ENCODE data around the gene FGF22. TPM values are rescaled to one million over a fixed set of nuclear protein-coding genes. Genes with fewer than 3 reads are reported as not detected.

FGF22 gene
- total and polyA plus RNA-seq, 2 of the 4 experiments (the other 2 are of a cell fraction), result 0.14 TPM; not detected in 1

GRCh38 chr19:670609-671075 is 31.0 kb downstream of the FGF22 start:
- Histone ChIP-seq H3K56ac (ENCODE audit: extremely low read depth, insufficient read depth, low read length) (no peak overlapping the region), H2AK9ac (replicated peaks; ENCODE audit: low read depth, low read length, poor library complexity) (no peak overlapping the region), H3K4me1 (ENCODE audit: control insufficient read depth, insufficient read depth, low read length) (peaks cover 6% of the 10 kb centered on the region), H4K8ac (ENCODE audit: low read depth in 2 of 2, low read length in 2 of 2) (no peak overlapping the region), H2AFZ (replicated peaks; ENCODE audit: low read length, poor library complexity) (peak overlapping the region; percentile 32), H3K9me1 (ENCODE audit: insufficient read depth, low read length) (no peaks in the 10 kb centered on the region), H3K9me3 (ENCODE audit: control insufficient read depth, insufficient read depth, low read length) (0 out of 2 replicates have a peak, but pooled peaks cover 2% of the 10 kb centered on the region), H3K14ac (replicated peaks; ENCODE audit: low read depth, low read length) (no peak overlapping the region), H2AK5ac (ENCODE audit: low read depth, low read length) (no peak overlapping the region), H2BK5ac (ENCODE audit: low read depth, low read length, poor library complexity, severe bottlenecking) (no peak overlapping the region), H3K4me3 (ENCODE audit: insufficient read depth, low read depth, low read length) (no peak overlapping the region), H3K4me2 (ENCODE audit: low read depth, low read length) (no peak overlapping the region), H4K91ac (ENCODE audit: insufficient read depth, low read depth, low read length) (no peak overlapping the region), H3K23ac (ENCODE audit: low read depth, low read length) (no peak overlapping the region), H3K4ac (ENCODE audit: low read depth, low read length) (no peak overlapping the region), H3K27me3 (ENCODE audit: control insufficient read depth, insufficient read depth, low read length) (no peaks in the 10 kb centered on the region), H4K20me1 (ENCODE audit: insufficient read depth, low read length) (no peaks in the 10 kb centered on the region), H3K18ac (ENCODE audit: low read depth, low read length) (no peak overlapping the region), H3K27ac (ENCODE audit: insufficient read depth, low read length) (no peak overlapping the region), H3K36me3 (ENCODE audit: control insufficient read depth, insufficient read depth, low read length) (no peaks in the 10 kb centered on the region), H2BK120ac (ENCODE audit: low read depth, low read length) (no peak overlapping the region), H3K79me1 (ENCODE audit: low read depth in 1 of 2, low read length in 2 of 2) (no peaks in the 10 kb centered on the region), H3K9ac (ENCODE audit: low read depth, low read length) (no peak overlapping the region), H2BK15ac (ENCODE audit: low read depth, low read length) (no peak overlapping the region), H2BK20ac (ENCODE audit: low read depth, low read length) (no peak overlapping the region), H4K5ac (ENCODE audit: low read depth, low read length) (no peak overlapping the region)
- ATAC-seq (ENCODE audit: low read depth) (no peak), DNase-seq (no peak)
- CTCF ChIA-PET, result no interaction called here
- POLR2A ChIA-PET (ENCODE audit: unreplicated experiment), result no interaction called here
- WGBS, 2 experiments (ENCODE audit: extremely low coverage in 2 of 2, insufficient read length in 1 of 2), result 85% methylated on average over 8 of the region's 9 CpGs; no CpG with 5 or more reads in 1 of the 2 experiments
- in situ Hi-C loops (cut with MboI; ENCODE audit: low sequenced_read_pairs) (no loop called here), intact Hi-C loops (cut with micrococcal nuclease) (no loop called here), dilution Hi-C loops (cut with HindIII; ENCODE audit: low sequenced_read_pairs, unreplicated experiment) (no loop called here)
- BruUV-seq (replicated peaks), result no TSS peak
- TF ChIP-seq, protein P1, sequence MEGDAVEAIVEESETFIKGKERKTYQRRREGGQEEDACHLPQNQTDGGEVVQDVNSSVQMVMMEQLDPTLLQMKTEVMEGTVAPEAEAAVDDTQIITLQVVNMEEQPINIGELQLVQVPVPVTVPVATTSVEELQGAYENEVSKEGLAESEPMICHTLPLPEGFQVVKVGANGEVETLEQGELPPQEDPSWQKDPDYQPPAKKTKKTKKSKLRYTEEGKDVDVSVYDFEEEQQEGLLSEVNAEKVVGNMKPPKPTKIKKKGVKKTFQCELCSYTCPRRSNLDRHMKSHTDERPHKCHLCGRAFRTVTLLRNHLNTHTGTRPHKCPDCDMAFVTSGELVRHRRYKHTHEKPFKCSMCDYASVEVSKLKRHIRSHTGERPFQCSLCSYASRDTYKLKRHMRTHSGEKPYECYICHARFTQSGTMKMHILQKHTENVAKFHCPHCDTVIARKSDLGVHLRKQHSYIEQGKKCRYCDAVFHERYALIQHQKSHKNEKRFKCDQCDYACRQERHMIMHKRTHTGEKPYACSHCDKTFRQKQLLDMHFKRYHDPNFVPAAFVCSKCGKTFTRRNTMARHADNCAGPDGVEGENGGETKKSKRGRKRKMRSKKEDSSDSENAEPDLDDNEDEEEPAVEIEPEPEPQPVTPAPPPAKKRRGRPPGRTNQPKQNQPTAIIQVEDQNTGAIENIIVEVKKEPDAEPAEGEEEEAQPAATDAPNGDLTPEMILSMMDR (conservative IDR thresholded peaks at IDR 0.05; ENCODE audit: low read depth, low read length), result no peak
- TF ChIP-seq CEBPB (IDR thresholded peaks at IDR 0.05; ENCODE audit: low read depth, low read length) (no peak), MAZ (IDR thresholded peaks at IDR 0.05; ENCODE audit: borderline replicate concordance, low read depth, low read length) (no peak), CHD1 (IDR thresholded peaks at IDR 0.05; ENCODE audit: low read depth, low read length) (no peak), POLR2A (IDR thresholded peaks at IDR 0.05; ENCODE audit: low read depth, low read length) (no peak), RAD21 (IDR thresholded peaks at IDR 0.05; ENCODE audit: low read length) (no peak), BHLHE40 (IDR thresholded peaks at IDR 0.05; ENCODE audit: low read depth, low read length) (no peak), MXI1 (IDR thresholded peaks at IDR 0.05; ENCODE audit: borderline replicate concordance, low read depth, low read length) (no peak), SMC3 (IDR thresholded peaks at IDR 0.05; ENCODE audit: low read depth, low read length) (no peak), FOS (IDR thresholded peaks at IDR 0.05; ENCODE audit: low read depth, low read length) (no peak), NFE2L2 (IDR thresholded peaks at IDR 0.05; ENCODE audit: low read depth, low read length) (no peak), USF2 (IDR thresholded peaks at IDR 0.05; ENCODE audit: low read depth, low read length) (no peak), RFX5 (IDR thresholded peaks at IDR 0.05; ENCODE audit: low read depth, low read length) (no peak), RCOR1 (IDR thresholded peaks at IDR 0.05; ENCODE audit: insufficient replicate concordance, low read length) (no peak), MAFK (IDR thresholded peaks at IDR 0.05; ENCODE audit: low read depth, low read length) (no peak)
- TF ChIP-seq, protein P2, sequence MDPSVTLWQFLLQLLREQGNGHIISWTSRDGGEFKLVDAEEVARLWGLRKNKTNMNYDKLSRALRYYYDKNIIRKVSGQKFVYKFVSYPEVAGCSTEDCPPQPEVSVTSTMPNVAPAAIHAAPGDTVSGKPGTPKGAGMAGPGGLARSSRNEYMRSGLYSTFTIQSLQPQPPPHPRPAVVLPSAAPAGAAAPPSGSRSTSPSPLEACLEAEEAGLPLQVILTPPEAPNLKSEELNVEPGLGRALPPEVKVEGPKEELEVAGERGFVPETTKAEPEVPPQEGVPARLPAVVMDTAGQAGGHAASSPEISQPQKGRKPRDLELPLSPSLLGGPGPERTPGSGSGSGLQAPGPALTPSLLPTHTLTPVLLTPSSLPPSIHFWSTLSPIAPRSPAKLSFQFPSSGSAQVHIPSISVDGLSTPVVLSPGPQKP (IDR thresholded peaks at IDR 0.05; ENCODE audit: borderline replicate concordance, low read depth, low read length), result no peak

Measured in IMR-90 (cell line).